GM19099 (cell line): ENCODE results near the gene OR52N4.

Experiments used
- POLR2A ChIP-seq: IDR thresholded peaks from 3 replicates; pipeline ENCODE4 v1.6.1; 2011; ENCODE audit warnings: low read depth; ENCODE audit not compliant: insufficient read length; ENCODE audit errors: extremely low read depth

Gene OR52N4

GRCh38 chr11:5753943-5754342, at the start of gene OR52N4:
Gene OR52N4 (plus strand): TSS chr11:5754243. CDS start chr11:5754741, 498 bp downstream.
- TF ChIP-seq POLR2A, result no peak

- no peak for TF ChIP-seq POLR2A
Observed at GRCh38 chr11:5705688-5706087, 48.4 kb upstream of the OR52N4 start.

GRCh38 chr11:5712507-5712906, 41.5 kb upstream of the OR52N4 start:
- TF ChIP-seq POLR2A, result no peak

GRCh38 chr11:5713695-5714094, 40.3 kb upstream of the OR52N4 start:
- no peak for TF ChIP-seq POLR2A

GRCh38 chr11:5719703-5720495, 34.1 kb upstream of the OR52N4 start:
- TF ChIP-seq POLR2A, result no peak

- no peak for TF ChIP-seq POLR2A
Observed at GRCh38 chr11:5722622-5723021, 31.4 kb upstream of the OR52N4 start.

GRCh38 chr11:5726351-5726750, 27.7 kb upstream of the OR52N4 start:
- TF ChIP-seq POLR2A, result no peak

- TF ChIP-seq POLR2A, result no peak
Observed at GRCh38 chr11:5727691-5728090, 26.4 kb upstream of the OR52N4 start.

- no peak for TF ChIP-seq POLR2A
Observed at GRCh38 chr11:5736396-5736795, 17.6 kb upstream of the OR52N4 start, which contains the start of gene OR56B1. Gene OR56B1 (plus strand): TSS chr11:5736448. CDS start chr11:5736517, 69 bp downstream.

- TF ChIP-seq POLR2A, result no peak
Observed at GRCh38 chr11:5737091-5737490, 17.0 kb upstream of the OR52N4 start.

- no peak for TF ChIP-seq POLR2A
Observed at GRCh38 chr11:5737670-5738392, 16.2 kb upstream of the OR52N4 start.

GRCh38 chr11:5738431-5738830, 15.6 kb upstream of the OR52N4 start:
- TF ChIP-seq POLR2A, result no peak

GRCh38 chr11:5746614-5747013, 7.4 kb upstream of the OR52N4 start:
- TF ChIP-seq POLR2A, result no peak

- TF ChIP-seq POLR2A, result no peak
Observed at GRCh38 chr11:5749836-5750235, 4.2 kb upstream of the OR52N4 start.

GRCh38 chr11:5767056-5767455, 13.0 kb downstream of the OR52N4 start:
- no peak for TF ChIP-seq POLR2A

- no peak for TF ChIP-seq POLR2A
Observed at GRCh38 chr11:5783255-5783654, 29.2 kb downstream of the OR52N4 start, which contains the start of gene OR52N5. Gene OR52N5 (minus strand): TSS chr11:5783355. CDS start chr11:5778634, 4,721 bp downstream.
